ENCODE results near the gene ALPK3.

DNA sequence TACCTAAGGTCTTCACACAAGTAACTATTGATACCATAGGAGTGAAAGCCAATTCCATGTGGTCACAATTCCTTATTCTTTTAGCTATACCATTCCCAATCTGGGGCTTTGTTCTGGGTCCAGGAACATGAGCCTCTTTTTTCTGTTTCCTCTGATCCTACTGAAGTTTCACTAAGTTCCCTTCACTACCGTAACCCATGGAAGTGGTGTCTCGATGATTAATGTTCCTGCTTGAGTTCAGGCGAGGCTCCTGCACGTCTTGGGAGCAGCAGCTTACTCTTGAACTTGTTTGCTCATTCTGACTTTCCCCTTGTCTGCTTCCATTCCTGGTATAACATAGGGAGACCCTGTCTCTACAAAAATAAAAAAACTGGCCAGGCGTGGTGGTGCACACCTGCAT lies 45.1 kb upstream of the ALPK3 start:
- no peak for TF ChIP-seq ZNF114 (CRISPR knock-in tag; IDR thresholded peaks at IDR 0.05)
- TF ChIP-seq, protein P1, sequence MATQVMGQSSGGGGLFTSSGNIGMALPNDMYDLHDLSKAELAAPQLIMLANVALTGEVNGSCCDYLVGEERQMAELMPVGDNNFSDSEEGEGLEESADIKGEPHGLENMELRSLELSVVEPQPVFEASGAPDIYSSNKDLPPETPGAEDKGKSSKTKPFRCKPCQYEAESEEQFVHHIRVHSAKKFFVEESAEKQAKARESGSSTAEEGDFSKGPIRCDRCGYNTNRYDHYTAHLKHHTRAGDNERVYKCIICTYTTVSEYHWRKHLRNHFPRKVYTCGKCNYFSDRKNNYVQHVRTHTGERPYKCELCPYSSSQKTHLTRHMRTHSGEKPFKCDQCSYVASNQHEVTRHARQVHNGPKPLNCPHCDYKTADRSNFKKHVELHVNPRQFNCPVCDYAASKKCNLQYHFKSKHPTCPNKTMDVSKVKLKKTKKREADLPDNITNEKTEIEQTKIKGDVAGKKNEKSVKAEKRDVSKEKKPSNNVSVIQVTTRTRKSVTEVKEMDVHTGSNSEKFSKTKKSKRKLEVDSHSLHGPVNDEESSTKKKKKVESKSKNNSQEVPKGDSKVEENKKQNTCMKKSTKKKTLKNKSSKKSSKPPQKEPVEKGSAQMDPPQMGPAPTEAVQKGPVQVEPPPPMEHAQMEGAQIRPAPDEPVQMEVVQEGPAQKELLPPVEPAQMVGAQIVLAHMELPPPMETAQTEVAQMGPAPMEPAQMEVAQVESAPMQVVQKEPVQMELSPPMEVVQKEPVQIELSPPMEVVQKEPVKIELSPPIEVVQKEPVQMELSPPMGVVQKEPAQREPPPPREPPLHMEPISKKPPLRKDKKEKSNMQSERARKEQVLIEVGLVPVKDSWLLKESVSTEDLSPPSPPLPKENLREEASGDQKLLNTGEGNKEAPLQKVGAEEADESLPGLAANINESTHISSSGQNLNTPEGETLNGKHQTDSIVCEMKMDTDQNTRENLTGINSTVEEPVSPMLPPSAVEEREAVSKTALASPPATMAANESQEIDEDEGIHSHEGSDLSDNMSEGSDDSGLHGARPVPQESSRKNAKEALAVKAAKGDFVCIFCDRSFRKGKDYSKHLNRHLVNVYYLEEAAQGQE (IDR thresholded peaks at IDR 0.05; ENCODE audit: unreplicated experiment) = no peak

Measured in GM23338 (cell line).